ENCODE data around the gene SYNGAP1.

Gene SYNGAP1

GRCh38 chr6:33426590-33427511, 7.0 kb downstream of the SYNGAP1 start:
- Mint-ChIP-seq H3K27ac (peak overlapping the region; percentile 94), H3K36me3 (no peaks in the 10 kb centered on the region), H3K9me3 (no peaks in the 10 kb centered on the region), H3K4me3 (peak overlapping the region; percentile 86), H3K4me1 (peaks cover 71% of the 10 kb centered on the region), H3K27me3 (no peaks in the 10 kb centered on the region)
- peak; percentile 20 for ATAC-seq

- peak overlapping the region; percentile 86 for H3K4me3 Mint-ChIP-seq
- peaks cover 1% of the 10 kb centered on the region for H3K36me3 Mint-ChIP-seq
- peak; percentile 39 for ATAC-seq
- H3K27me3 Mint-ChIP-seq, result no peaks in the 10 kb centered on the region
- H3K4me1 Mint-ChIP-seq, result peaks cover 80% of the 10 kb centered on the region
- H3K9me3 Mint-ChIP-seq, result no peaks in the 10 kb centered on the region
- H3K27ac Mint-ChIP-seq, result peak overlapping the region; percentile 94
Measured at GRCh38 chr6:33427585-33428223, 7.8 kb downstream of the SYNGAP1 start.

- no peaks in the 10 kb centered on the region for H3K9me3 Mint-ChIP-seq
- H3K36me3 Mint-ChIP-seq, result peaks cover 6% of the 10 kb centered on the region
- H3K27me3 Mint-ChIP-seq, result no peaks in the 10 kb centered on the region
- peaks cover 86% of the 10 kb centered on the region for H3K4me1 Mint-ChIP-seq
- ATAC-seq, result peak; percentile 1
- peak overlapping the region; percentile 66 for H3K27ac Mint-ChIP-seq
- H3K4me3 Mint-ChIP-seq, result peak overlapping the region; percentile 71
Measured at GRCh38 chr6:33428224-33428965, 8.5 kb downstream of the SYNGAP1 start.

- no peak for ATAC-seq
- H3K27ac Mint-ChIP-seq, result peak overlapping the region; percentile 66
- no peaks in the 10 kb centered on the region for H3K27me3 Mint-ChIP-seq
- no peaks in the 10 kb centered on the region for H3K9me3 Mint-ChIP-seq
- peaks cover 6% of the 10 kb centered on the region for H3K36me3 Mint-ChIP-seq
- H3K4me3 Mint-ChIP-seq, result peak overlapping the region; percentile 71
- H3K4me1 Mint-ChIP-seq, result peaks cover 88% of the 10 kb centered on the region
Measured at GRCh38 chr6:33428966-33429749, 9.3 kb downstream of the SYNGAP1 start.

- Mint-ChIP-seq H3K36me3 (peaks cover 6% of the 10 kb centered on the region), H3K27me3 (no peaks in the 10 kb centered on the region), H3K27ac (peak overlapping the region; percentile 66), H3K9me3 (no peaks in the 10 kb centered on the region), H3K4me1 (peaks cover 84% of the 10 kb centered on the region), H3K4me3 (no peak overlapping the region)
- ATAC-seq, result no peak
Measured at GRCh38 chr6:33429750-33430052, 9.8 kb downstream of the SYNGAP1 start.

- no peak for ATAC-seq
- Mint-ChIP-seq H3K9me3 (no peaks in the 10 kb centered on the region), H3K36me3 (peaks cover 10% of the 10 kb centered on the region), H3K4me3 (no peak overlapping the region), H3K27ac (no peak overlapping the region), H3K27me3 (no peaks in the 10 kb centered on the region), H3K4me1 (peaks cover 77% of the 10 kb centered on the region)
Measured at GRCh38 chr6:33430334-33430733, 10.5 kb downstream of the SYNGAP1 start.

GRCh38 chr6:33430991-33431879, 11.4 kb downstream of the SYNGAP1 start:
- peaks cover 14% of the 10 kb centered on the region for H3K36me3 Mint-ChIP-seq
- no peaks in the 10 kb centered on the region for H3K9me3 Mint-ChIP-seq
- H3K27me3 Mint-ChIP-seq, result no peaks in the 10 kb centered on the region
- peaks cover 73% of the 10 kb centered on the region for H3K4me1 Mint-ChIP-seq
- peak; percentile 75 for ATAC-seq
- peak overlapping the region; percentile 82 for H3K27ac Mint-ChIP-seq
- H3K4me3 Mint-ChIP-seq, result peak overlapping the region; percentile 76

- Mint-ChIP-seq H3K9me3 (no peaks in the 10 kb centered on the region), H3K27me3 (no peaks in the 10 kb centered on the region), H3K4me3 (peak overlapping the region; percentile 76), H3K36me3 (peaks cover 18% of the 10 kb centered on the region), H3K4me1 (peaks cover 66% of the 10 kb centered on the region), H3K27ac (peak overlapping the region; percentile 82)
- peak; percentile 29 for ATAC-seq
Measured at GRCh38 chr6:33431880-33432541, 12.1 kb downstream of the SYNGAP1 start.

GRCh38 chr6:33432546-33432945, 12.7 kb downstream of the SYNGAP1 start:
- Mint-ChIP-seq H3K4me1 (peaks cover 60% of the 10 kb centered on the region), H3K27me3 (no peaks in the 10 kb centered on the region), H3K36me3 (peaks cover 23% of the 10 kb centered on the region), H3K9me3 (no peaks in the 10 kb centered on the region), H3K4me3 (peak overlapping the region; percentile 76), H3K27ac (peak overlapping the region; percentile 82)
- ATAC-seq, result no peak

- ATAC-seq, result no peak
- Mint-ChIP-seq H3K4me3 (peak overlapping the region; percentile 1), H3K27me3 (no peaks in the 10 kb centered on the region), H3K27ac (peak overlapping the region; percentile 82), H3K36me3 (peaks cover 25% of the 10 kb centered on the region), H3K4me1 (peaks cover 59% of the 10 kb centered on the region), H3K9me3 (no peaks in the 10 kb centered on the region)
Measured at GRCh38 chr6:33433001-33433543, 13.2 kb downstream of the SYNGAP1 start.

GRCh38 chr6:33433544-33434191, 13.8 kb downstream of the SYNGAP1 start:
- H3K27me3 Mint-ChIP-seq, result no peaks in the 10 kb centered on the region
- peak overlapping the region; percentile 10 for H3K27ac Mint-ChIP-seq
- H3K9me3 Mint-ChIP-seq, result no peaks in the 10 kb centered on the region
- H3K4me1 Mint-ChIP-seq, result peaks cover 54% of the 10 kb centered on the region
- no peak for ATAC-seq
- no peak overlapping the region for H3K4me3 Mint-ChIP-seq
- peaks cover 30% of the 10 kb centered on the region for H3K36me3 Mint-ChIP-seq

GRCh38 chr6:33434961-33435360, 15.1 kb downstream of the SYNGAP1 start:
- Mint-ChIP-seq H3K36me3 (peaks cover 42% of the 10 kb centered on the region), H3K4me1 (peaks cover 41% of the 10 kb centered on the region), H3K27me3 (no peaks in the 10 kb centered on the region), H3K9me3 (no peaks in the 10 kb centered on the region), H3K4me3 (no peak overlapping the region), H3K27ac (no peak overlapping the region)
- no peak for ATAC-seq

- Mint-ChIP-seq H3K4me3 (no peak overlapping the region), H3K4me1 (peaks cover 14% of the 10 kb centered on the region), H3K27me3 (no peaks in the 10 kb centered on the region), H3K36me3 (peaks cover 64% of the 10 kb centered on the region), H3K9me3 (no peaks in the 10 kb centered on the region), H3K27ac (no peak overlapping the region)
- no peak for ATAC-seq
Measured at GRCh38 chr6:33437666-33438065, 17.8 kb downstream of the SYNGAP1 start.

Measured in stimulated activated memory B cell treated with anti-CD40 and anti-IgM and Interleukin-4, amounts not matched to agents 10 μg/mL and 1 μg/mL and 100 μg/mL, for 72 hours (primary cell).